GM12865 (cell line): ENCODE data around the gene ADARB2.

Experiments used
- DNase-seq: peaks from one replicate; pipeline ENCODE4 v3.0.0; 2010; ENCODE audit warnings: low read depth
- H3K4me3 ChIP-seq: 2 replicates; pipeline ENCODE4 v1.5.1; 2011; ENCODE audit warnings: mild to moderate bottlenecking, low read depth, low read length, control low read depth
- CTCF ChIP-seq: IDR thresholded peaks from 2 replicates; pipeline ENCODE4 v1.5.1; 2011; ENCODE audit warnings: low read length, control low read depth, low read depth, inconsistent platforms; ENCODE audit not compliant: insufficient read depth; ENCODE audit errors: missing control alignments

The ADARB2 gene

DNA sequence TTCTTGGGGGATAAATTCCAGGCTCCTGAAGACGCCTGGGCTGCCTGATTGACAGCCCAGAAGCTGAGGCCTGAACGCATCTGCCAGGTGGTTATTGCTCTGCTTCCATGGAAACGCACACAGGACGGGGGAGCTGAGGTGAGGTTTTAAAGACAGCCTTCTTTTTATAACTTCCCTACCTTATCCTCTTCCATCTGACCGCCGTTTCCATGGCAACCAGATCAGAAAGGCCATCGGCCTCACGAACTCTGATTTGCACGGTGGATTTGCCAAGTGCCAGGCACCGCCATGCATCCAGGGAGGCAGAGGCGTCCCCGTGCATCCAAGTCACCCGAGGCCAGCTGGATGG lies 260.9 kb downstream of the ADARB2 start:
- DNase-seq = no peak
- no peak overlapping the region for H3K4me3 ChIP-seq
- TF ChIP-seq CTCF = no peak

- DNase-seq = no peak
- H3K4me3 ChIP-seq = no peak overlapping the region
- no peak for TF ChIP-seq CTCF
Measured at GRCh38 chr10:1475771-1476454, 261.4 kb downstream of the ADARB2 start.

DNA sequence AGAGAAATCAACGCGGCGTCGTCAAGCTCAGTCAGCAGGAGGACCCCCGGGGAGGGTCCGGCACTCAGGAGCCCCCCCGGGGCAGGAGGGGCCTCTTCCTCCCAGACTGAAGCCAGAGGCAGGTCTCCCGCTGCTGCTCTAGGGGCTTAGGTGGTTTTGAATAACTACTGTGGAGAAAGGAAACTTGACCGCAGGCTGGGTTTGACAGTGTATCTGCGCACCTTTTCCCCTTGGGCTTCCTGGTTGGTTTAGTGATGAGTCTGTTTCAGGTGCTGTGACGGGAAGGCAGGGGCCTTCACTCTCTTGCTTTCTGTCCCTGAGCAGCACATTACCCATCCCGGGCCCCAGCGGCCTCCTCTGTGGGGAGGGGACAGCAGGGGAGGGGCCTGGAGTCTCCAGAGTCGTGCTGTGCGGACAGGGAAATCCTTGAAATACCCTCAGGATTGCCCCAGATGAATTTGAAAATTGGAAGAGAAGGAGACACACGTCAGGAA lies 262.2 kb downstream of the ADARB2 start:
- no peak for TF ChIP-seq CTCF
- no peak overlapping the region for H3K4me3 ChIP-seq
- no peak for DNase-seq

- no peak for TF ChIP-seq CTCF
- no peak overlapping the region for H3K4me3 ChIP-seq
- no peak for DNase-seq
Measured at GRCh38 chr10:1474376-1475097, 262.8 kb downstream of the ADARB2 start.

- no peak overlapping the region for H3K4me3 ChIP-seq
- DNase-seq = no peak
- no peak for TF ChIP-seq CTCF
Measured at GRCh38 chr10:1473874-1474273, 263.5 kb downstream of the ADARB2 start.

DNA sequence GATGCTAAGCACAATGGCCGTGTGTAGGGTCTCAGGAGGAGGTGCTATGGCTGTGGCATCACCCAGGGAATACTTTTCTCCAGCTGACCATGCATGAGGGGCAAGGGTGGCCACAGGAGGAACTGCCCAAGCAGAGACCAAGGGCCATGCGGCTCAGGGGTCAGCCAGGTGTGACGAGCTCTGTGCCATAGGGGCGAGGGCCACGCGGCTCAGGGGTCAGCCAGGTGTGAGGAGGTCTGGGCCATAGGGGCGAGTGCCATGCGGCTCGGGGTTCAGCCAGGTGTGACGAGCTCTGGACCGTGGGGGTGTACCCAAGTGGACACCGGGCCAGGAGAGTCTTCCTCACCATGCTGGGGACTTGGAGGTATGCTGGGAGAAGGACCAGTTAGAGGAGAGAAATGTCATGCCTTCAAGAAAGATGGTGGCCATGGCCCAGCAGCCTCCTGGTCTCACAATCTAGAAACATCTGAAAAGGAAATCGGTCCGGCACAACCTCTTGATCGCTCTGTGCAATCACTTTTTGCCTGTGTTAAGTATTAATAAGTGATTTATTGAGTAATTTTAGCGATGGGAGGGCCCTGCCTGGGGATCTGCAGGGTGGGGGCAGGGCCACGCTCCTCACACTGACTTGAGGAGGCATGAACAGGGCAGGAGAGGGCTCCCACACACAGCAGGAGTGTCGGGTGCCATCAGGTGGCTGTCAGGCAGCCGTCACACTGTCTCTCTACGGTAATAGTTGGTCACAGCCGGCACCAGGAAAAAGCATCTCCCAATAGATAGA lies 265.0 kb downstream of the ADARB2 start:
- no peak for TF ChIP-seq CTCF
- no peak overlapping the region for H3K4me3 ChIP-seq
- no peak for DNase-seq
